K562 (cell line): Measurements from ENCODE around the gene C19orf47. TPM values are rescaled to one million over a fixed set of nuclear protein-coding genes. Genes with fewer than 3 reads are reported as not detected.
A peak's percentile ranks its signal among the peaks of the same experiment; 100 is the strongest.

Experiments used
- ADNP ChIP-seq: fragments of 200-800 bp; sonication (Bioruptor generic); IDR thresholded peaks from 2 replicates; pipeline ENCODE4 v1.6.1; 2016; ENCODE audit warnings: missing genetic modification characterization, missing compliant biosample characterization
- ASH1L ChIP-seq: fragments of 450-650 bp; IDR thresholded peaks from 2 replicates; pipeline ENCODE4 v1.6.1; 2018; ENCODE audit warnings: borderline replicate concordance, mild to moderate bottlenecking, low read depth; ENCODE audit not compliant: partially characterized antibody
- ATF3 ChIP-seq, 2 experiments: fragments of 450-650 bp in 1 of 2; sonication (generic) in 1 of 2; formaldehyde crosslinking in 1 of 2; IDR thresholded peaks in 1 of 2; conservative IDR thresholded peaks in 1 of 2; 2 replicates each; pipeline versions ENCODE4 v1.6.1 to v1.8.1; 2016 to 2023; ENCODE audit warnings: mild to moderate bottlenecking in 2 of 2, moderate library complexity in 2 of 2, inconsistent platforms in 1 of 2, missing genetic modification reagents in 1 of 2
- CSDE1 ChIP-seq, 2 experiments: fragments of 450-650 bp; IDR thresholded peaks; 2 replicates each; pipeline ENCODE4 v1.6.1; 2016; ENCODE audit warnings: mild to moderate bottlenecking in 1 of 2
- HMGN3 ChIP-seq: IDR thresholded peaks from 2 replicates; pipeline ENCODE4 v1.6.1; 2011; ENCODE audit warnings: borderline replicate concordance, low read depth, mild to moderate bottlenecking, mixed read lengths, low read length; ENCODE audit not compliant: insufficient read length; ENCODE audit errors: extremely low read depth
- HMGXB4 ChIP-seq: sonication (generic); formaldehyde crosslinking; IDR thresholded peaks from 2 replicates; pipeline ENCODE4 v1.8.1; 2023; ENCODE audit warnings: mild to moderate bottlenecking, missing genetic modification reagents
- HOMEZ ChIP-seq: fragments of 250-450 bp; sonication (Bioruptor Pico); IDR thresholded peaks from 2 replicates; pipeline ENCODE4 v1.4.0; 2020; ENCODE audit warnings: mild to moderate bottlenecking, moderate library complexity
- MECOM ChIP-seq: fragments of 250-450 bp; sonication (Bioruptor Pico); IDR thresholded peaks from 2 replicates; pipeline ENCODE4 v1.8.0; 2022; ENCODE audit warnings: inconsistent platforms
- MXI1 ChIP-seq: IDR thresholded peaks from 2 replicates; pipeline ENCODE4 v1.6.1; 2011; ENCODE audit warnings: low read depth, mild to moderate bottlenecking, improper control_type of control experiment, low read length
- NR4A1 ChIP-seq, 2 experiments: fragments of 250-450 bp in 1 of 2; fragments of 450-650 bp in 1 of 2; sonication (Bioruptor Pico) in 1 of 2; IDR thresholded peaks; 2 replicates each; pipeline versions ENCODE4 v1.4.0 to v1.6.1; 2016 to 2020; ENCODE audit warnings: mild to moderate bottlenecking in 2 of 2, missing compliant biosample characterization in 1 of 2, missing genetic modification characterization in 1 of 2, moderate library complexity in 1 of 2
- RB1 ChIP-seq: fragments of 450-650 bp; IDR thresholded peaks from 2 replicates; pipeline ENCODE4 v1.6.1; 2017; ENCODE audit warnings: low read depth, mild to moderate bottlenecking
- RCOR1 ChIP-seq, 2 experiments: IDR thresholded peaks; 2 replicates each; pipeline ENCODE4 v1.6.1; 2012; ENCODE audit warnings: low read depth in 2 of 2, low read length in 2 of 2, borderline replicate concordance in 1 of 2, improper control_type of control experiment in 1 of 2
- SLC30A9 ChIP-seq: fragments of 250-450 bp; sonication (Bioruptor Pico); IDR thresholded peaks from 2 replicates; pipeline ENCODE4 v1.8.0; 2022; ENCODE audit warnings: mild to moderate bottlenecking, moderate library complexity
- ZNF224 ChIP-seq: sonication (generic); formaldehyde crosslinking; IDR thresholded peaks from 2 replicates; pipeline ENCODE4 v1.8.0; 2022; ENCODE audit warnings: mild to moderate bottlenecking, missing genetic modification reagents
- ZNF239 ChIP-seq: fragments of 250-450 bp; sonication (Bioruptor Pico); IDR thresholded peaks from 2 replicates; pipeline ENCODE4 v1.4.0; 2020; ENCODE audit warnings: mild to moderate bottlenecking
- ZNF316 ChIP-seq: fragments of 450-650 bp; IDR thresholded peaks from 2 replicates; pipeline ENCODE4 v1.6.1; 2016
- ZNF609 ChIP-seq: sonication (generic); formaldehyde crosslinking; IDR thresholded peaks from 2 replicates; pipeline ENCODE4 v1.8.1; 2023; ENCODE audit warnings: missing genetic modification reagents, mild to moderate bottlenecking, borderline replicate concordance
- polyA plus RNA-seq, 8 experiments: library from polyadenylated mRNA; depleted of rRNA in 4 of 8; stranded (reverse) in 5 of 8; unstranded in 3 of 8; fragments of >200 nt; fragmentation: Nextera tagmentation in 2 of 8; fragmentation: Illumina TruSeq in 1 of 8; extraction: Ambion mirVana in 2 of 8; extraction: Trizol in 1 of 8; gene quantifications; 2 replicates each; pipeline versions ENCODE4 v1.2.1 to v1.2.3, GENCODE V29; 2011 to 2014; ENCODE audit warnings: inconsistent platforms in 1 of 8, missing spikeins in 1 of 8
- total RNA-seq, 7 experiments: library from RNA; depleted of rRNA in 6 of 7; stranded (reverse); fragments of >200 nt in 6 of 7; fragmentation: Illumina TruSeq in 2 of 7; extraction: Trizol in 2 of 7; gene quantifications; 2 replicates each; pipeline versions ENCODE4 v1.2.1 to v1.2.3, GENCODE V29; 2011 to 2021; ENCODE audit warnings: low replicate concordance in 1 of 7

Gene C19orf47
- total and polyA plus RNA-seq, 9 of the 15 experiments (the other 6 are each of a cell fraction or from before 2014, with no cell fraction given) = 0.08 to 26.1 (median 14.7) TPM

- no peak for TF ChIP-seq ZNF609
- TF ChIP-seq ASH1L = no peak
- TF ChIP-seq ADNP (tag) = no peak
- no peak for TF ChIP-seq HOMEZ (CRISPR knock-in tag)
- TF ChIP-seq MECOM (CRISPR knock-in tag) = no peak
- no peak for TF ChIP-seq ZNF224
- TF ChIP-seq CSDE1 (IDR thresholded peaks at IDR 0.05) = no peak
- no peak for TF ChIP-seq RB1
- no peak for TF ChIP-seq HMGXB4 (CRISPR knock-in tag)
- no peak for TF ChIP-seq NR4A1 (CRISPR knock-in tag; IDR thresholded peaks at IDR 0.05)
- TF ChIP-seq NR4A1 (tag; IDR thresholded peaks at IDR 0.05) = no peak
- no peak for TF ChIP-seq HMGN3
- TF ChIP-seq MXI1 = no peak
- peak; percentile 43; the same call in 1 of the 2 replicates for TF ChIP-seq ATF3 (IDR thresholded peaks at IDR 0.05)
- TF ChIP-seq ATF3 (CRISPR knock-in tag; conservative IDR thresholded peaks at IDR 0.05) = no peak
- TF ChIP-seq RCOR1 (IDR thresholded peaks at IDR 0.05; ENCODE audit: borderline replicate concordance in 1 of 2, low read depth in 2 of 2, low read length in 2 of 2) = peak in 1 of 2 experiments; percentile 49; a peak in 1 of 4 replicates
- no peak for TF ChIP-seq SLC30A9 (CRISPR knock-in tag)
- no peak for TF ChIP-seq ZNF239 (CRISPR knock-in tag)
- peak; percentile 97 for TF ChIP-seq ZNF316
These were observed 18.7 kb upstream of the C19orf47 start (continued) for GRCh38 chr19:40366697-40367561.
